ENCODE measurements around the gene PPIB.

The PPIB gene

DNA sequence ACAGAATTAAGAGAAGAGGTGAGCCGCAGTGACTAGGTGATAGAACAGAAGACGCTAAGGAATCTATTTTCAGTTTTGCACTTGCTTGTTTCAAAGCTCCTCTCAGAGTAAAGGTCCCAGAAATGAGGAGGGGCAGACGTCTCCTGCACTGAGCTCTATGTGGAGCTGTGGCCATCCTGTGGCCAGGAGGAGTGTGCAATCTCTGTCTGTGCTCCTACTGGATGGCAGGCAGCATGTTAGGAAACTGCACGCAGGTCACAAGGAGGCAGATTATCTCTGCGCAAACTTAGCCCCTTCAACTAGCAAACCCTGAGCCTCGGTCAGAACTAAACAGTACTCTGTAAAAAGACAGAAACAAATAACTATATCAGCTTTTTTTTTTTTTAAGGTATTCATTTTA is 31.1 kb upstream of the PPIB start:
- no peak overlapping the region for H3K4me3 ChIP-seq (ENCODE audit: low read depth, low read length)
- in situ Hi-C loops (cut with HindIII; ENCODE audit: low sequenced_read_pairs), result no loop called here
- TF ChIP-seq, protein P1, sequence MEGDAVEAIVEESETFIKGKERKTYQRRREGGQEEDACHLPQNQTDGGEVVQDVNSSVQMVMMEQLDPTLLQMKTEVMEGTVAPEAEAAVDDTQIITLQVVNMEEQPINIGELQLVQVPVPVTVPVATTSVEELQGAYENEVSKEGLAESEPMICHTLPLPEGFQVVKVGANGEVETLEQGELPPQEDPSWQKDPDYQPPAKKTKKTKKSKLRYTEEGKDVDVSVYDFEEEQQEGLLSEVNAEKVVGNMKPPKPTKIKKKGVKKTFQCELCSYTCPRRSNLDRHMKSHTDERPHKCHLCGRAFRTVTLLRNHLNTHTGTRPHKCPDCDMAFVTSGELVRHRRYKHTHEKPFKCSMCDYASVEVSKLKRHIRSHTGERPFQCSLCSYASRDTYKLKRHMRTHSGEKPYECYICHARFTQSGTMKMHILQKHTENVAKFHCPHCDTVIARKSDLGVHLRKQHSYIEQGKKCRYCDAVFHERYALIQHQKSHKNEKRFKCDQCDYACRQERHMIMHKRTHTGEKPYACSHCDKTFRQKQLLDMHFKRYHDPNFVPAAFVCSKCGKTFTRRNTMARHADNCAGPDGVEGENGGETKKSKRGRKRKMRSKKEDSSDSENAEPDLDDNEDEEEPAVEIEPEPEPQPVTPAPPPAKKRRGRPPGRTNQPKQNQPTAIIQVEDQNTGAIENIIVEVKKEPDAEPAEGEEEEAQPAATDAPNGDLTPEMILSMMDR (IDR thresholded peaks at IDR 0.05; ENCODE audit: low read depth, low read length), result no peak
- no peak for DNase-seq (ENCODE audit: low read depth, low spot score)

DNA sequence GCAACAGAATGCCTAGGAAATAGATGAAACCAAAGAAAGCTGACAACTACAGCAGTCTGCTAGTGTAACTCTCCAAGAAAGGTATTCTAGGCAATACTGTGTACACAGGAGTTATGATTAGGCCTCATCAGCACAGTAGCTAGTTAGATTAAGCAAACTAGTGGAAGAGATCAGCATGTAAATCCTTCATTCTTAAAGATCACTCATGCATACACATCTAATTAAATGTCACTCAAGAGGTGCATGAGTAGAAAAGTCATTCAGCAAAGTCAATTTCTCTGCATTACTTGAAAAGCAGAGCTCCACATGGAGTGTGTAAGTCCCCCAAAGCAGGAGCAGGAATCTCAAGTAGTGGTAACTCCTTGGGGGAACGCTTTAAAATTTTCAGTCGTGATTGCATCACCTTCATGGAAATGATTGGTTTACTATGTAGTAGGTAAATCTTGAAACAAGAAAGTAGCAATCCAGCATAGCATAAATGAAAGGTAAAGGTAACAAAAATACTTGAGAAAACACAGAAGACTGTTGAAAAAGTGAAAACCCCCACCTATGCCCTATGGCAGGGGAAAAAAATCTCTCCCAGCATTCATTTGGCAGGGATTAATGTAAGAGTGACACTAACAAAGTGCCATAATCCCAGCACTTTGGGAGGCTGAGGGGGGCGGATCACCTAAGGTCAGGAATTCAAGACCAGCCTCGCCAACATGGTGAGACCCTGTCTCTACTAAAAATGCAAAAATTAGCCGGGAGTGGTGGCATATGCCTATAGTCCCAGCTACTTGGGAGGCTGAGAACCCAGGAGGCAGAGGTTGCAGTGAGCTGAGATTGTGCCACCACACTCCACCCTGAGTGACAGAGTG is 29.4 kb upstream of the PPIB start:
- TF ChIP-seq, protein P1 (IDR thresholded peaks at IDR 0.05; ENCODE audit: low read depth, low read length), result no peak
- no peak overlapping the region for H3K4me3 ChIP-seq (ENCODE audit: low read depth, low read length)
- no peak for DNase-seq (ENCODE audit: low read depth, low spot score)
- in situ Hi-C loops (cut with HindIII; ENCODE audit: low sequenced_read_pairs), result no loop called here

GRCh38 chr15:64187396-64188191 is 24.8 kb upstream of the PPIB start:
- TF ChIP-seq, protein P1 (IDR thresholded peaks at IDR 0.05; ENCODE audit: low read depth, low read length), result no peak
- in situ Hi-C loops (cut with HindIII; ENCODE audit: low sequenced_read_pairs), result no loop called here
- no peak for DNase-seq (ENCODE audit: low read depth, low spot score)
- H3K4me3 ChIP-seq (ENCODE audit: low read depth, low read length), result no peak overlapping the region

GRCh38 chr15:64185146-64185911 is 22.5 kb upstream of the PPIB start:
- in situ Hi-C loops (cut with HindIII; ENCODE audit: low sequenced_read_pairs), result no loop called here
- no peak overlapping the region for H3K4me3 ChIP-seq (ENCODE audit: low read depth, low read length)
- TF ChIP-seq, protein P1 (IDR thresholded peaks at IDR 0.05; ENCODE audit: low read depth, low read length), result no peak
- no peak for DNase-seq (ENCODE audit: low read depth, low spot score)

- no peak for DNase-seq (ENCODE audit: low read depth, low spot score)
- TF ChIP-seq, protein P1 (IDR thresholded peaks at IDR 0.05; ENCODE audit: low read depth, low read length), result no peak
- H3K4me3 ChIP-seq (ENCODE audit: low read depth, low read length), result no peak overlapping the region
- in situ Hi-C loops (cut with HindIII; ENCODE audit: low sequenced_read_pairs), result no loop called here
These were observed 20.1 kb upstream of the PPIB start for GRCh38 chr15:64182859-64183370.

GRCh38 chr15:64180235-64180824 is 17.5 kb upstream of the PPIB start:
- DNase-seq (ENCODE audit: low read depth, low spot score), result no peak
- in situ Hi-C loops (cut with HindIII; ENCODE audit: low sequenced_read_pairs), result no loop called here
- H3K4me3 ChIP-seq (ENCODE audit: low read depth, low read length), result no peak overlapping the region

More at GRCh38 chr15:64180235-64180824, 17.5 kb upstream of the PPIB start:
- TF ChIP-seq, protein P1 (IDR thresholded peaks at IDR 0.05; ENCODE audit: low read depth, low read length), result no peak

Measured in astrocyte of the spinal cord (primary cell).